NCI-H2171 (cell line): ENCODE data around the gene TMEM235.

ENCODE experiments used
- DNase-seq: peaks from one replicate; lab custom pipeline; 2025; lab: John Stamatoyannopoulos, UW

Gene TMEM235

DNA sequence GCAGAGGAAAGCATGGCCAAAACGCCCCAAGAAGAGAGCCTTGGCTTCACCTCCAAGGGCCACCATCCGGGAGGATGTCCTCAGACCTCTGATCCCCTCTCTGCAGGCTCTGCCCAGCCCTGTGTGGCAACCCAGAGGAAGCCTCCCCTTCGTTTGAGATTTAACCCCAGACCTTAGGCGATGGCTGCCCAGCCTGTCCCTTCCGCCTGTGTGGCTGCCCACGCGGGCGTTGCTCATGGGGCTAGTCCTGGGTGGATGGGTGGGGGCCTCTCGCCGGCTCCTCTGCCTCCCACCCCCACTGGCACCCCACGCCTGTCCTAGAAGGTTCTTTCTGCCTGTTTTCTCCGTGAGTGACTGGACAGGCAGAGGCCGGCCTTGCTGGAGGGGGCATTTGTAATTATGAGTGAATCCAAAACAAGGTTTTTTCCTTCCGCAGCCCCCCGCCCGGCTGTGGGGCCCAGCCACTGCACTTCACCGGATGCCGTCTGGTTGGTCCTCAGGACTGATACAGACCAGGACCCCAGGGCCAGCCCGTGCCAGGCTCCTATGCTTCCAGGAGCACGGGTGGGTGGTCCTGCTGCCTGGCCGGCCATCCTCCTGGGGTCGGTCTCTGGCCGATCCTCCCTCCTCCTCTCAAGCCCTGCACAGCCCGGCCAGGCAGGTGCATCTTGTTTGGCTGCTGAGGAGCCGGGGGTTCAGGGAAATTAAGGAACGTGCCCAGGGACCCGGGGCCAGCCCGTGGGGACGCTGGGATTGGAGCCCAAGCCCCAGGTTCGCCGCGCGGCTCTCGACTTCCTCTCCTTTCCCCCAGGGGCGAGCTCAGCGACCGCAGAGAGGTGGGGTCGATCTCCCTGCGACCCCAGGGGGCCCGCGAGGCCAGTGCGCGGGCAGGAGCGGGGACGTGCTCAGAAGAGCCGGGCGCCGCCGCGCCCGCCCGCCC lies at the start of gene TMEM235:
Gene TMEM235, plus strand, starts transcription at position 636 of the 940 bp plus-strand sequence. CDS start 393 bp downstream, outside the sequence.
- DNase-seq: no peak

DNA sequence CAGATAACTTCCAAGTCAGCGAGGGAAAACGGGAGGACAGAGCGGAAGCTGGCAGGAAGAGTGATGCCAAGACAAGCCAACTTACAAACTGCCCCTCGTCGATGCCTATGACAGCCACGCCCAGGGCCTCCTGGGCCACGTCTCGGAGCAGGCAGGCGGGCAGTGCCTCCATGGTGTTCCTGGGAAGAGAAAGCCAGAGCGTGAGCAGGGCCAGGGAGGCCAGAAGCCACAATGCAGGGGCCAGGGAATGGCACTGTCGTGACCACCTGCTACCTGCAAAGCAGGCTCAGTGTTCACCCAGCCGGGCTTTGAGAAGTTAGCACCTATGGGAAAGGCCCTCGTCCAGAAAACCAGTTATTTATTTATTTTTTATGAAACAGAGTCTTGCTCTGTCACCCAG lies 48.9 kb upstream of the TMEM235 start:
- DNase-seq: no peak

DNA sequence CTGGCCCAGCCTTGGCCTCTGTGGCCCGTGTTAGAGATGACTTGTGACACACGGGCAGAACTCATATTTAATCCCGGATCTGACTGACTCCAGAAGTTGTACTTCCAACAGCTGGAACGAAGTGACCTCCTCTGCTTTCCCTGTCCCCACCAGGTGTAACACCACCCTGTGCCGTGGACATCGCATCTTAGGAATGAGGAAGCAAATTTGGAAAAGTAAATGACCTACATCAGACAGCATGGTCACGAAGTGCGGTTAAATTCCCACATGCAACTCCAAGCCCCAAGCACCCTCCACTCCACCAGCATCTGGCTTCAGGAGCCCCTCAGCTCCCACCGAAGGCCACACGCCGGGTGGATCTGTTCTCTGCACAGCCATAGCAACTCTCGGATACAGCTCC lies 47.5 kb upstream of the TMEM235 start:
- no peak for DNase-seq

DNA sequence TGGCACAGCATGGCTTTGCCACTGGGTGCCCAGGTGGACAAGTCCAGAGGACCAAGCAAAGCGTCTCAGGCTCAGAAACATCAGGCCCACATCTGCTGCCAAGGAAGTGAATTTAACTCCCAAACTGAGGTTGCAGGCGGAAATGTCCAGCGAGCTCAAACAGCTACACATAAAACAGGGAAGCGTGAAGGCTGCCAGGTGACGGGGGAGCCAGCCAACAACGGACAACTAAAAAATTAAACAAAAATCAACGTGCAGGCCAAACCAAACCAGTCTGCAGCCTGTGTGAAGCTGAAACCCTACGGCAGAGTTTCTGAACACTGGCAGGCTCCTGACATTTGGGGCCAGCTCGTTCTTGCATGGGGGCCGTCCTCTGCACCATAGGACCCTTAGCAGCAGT lies 47.1 kb upstream of the TMEM235 start:
- DNase-seq: no peak

DNA sequence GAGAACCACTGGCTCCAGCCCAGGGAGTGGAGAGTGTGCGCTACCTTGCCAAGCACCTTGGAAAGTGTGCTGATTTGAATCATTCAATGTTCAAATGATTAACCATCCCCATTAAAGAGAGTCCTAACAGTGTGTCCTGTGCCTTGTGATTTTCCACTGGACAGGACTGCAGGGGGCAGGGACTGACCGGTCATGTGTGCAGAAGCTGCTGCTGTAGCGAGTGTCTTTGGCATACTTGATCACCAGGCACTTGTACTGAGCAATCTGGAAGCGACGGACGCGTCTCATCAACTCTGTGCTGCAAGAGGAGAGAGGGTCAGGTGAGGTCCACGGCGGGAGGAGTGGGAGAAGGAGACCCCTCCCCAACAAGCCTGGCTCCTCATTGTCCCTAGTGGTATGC lies 46.6 kb upstream of the TMEM235 start:
- no peak for DNase-seq

DNA sequence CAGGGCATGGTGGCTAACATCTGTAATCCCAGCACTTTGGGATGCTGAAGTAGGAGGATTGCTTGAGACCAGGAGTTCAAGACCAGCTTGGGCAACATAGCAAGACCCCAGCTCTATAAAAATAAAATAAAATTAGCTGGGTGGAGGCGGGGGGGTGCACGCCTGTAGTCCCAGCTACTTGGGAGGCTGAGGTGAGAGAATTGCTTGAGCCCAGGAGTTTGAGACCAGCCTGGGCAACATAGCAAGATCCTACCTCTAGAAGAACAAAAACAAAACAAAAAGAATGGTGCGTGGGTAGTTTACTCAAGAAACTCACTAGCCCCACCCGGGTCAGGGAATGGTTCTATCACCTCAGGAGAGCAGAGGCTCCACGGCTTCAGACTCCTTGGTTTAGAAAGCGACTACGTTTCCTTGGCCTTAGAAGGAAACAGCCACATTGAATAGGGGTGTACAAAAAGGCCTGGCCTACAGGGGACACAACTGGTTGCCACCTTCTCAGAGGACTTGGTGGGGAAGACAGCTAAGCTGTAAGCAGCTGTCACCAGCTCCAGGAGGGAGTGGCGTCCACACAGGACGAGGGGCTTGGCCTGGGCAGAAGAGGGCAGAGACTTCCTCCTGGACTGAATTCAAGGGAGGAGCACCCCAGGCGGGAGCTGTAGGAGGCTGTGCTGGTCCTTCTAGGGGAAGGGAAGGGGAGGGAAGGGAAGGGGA lies 45.3 kb upstream of the TMEM235 start:
- no peak for DNase-seq

DNA sequence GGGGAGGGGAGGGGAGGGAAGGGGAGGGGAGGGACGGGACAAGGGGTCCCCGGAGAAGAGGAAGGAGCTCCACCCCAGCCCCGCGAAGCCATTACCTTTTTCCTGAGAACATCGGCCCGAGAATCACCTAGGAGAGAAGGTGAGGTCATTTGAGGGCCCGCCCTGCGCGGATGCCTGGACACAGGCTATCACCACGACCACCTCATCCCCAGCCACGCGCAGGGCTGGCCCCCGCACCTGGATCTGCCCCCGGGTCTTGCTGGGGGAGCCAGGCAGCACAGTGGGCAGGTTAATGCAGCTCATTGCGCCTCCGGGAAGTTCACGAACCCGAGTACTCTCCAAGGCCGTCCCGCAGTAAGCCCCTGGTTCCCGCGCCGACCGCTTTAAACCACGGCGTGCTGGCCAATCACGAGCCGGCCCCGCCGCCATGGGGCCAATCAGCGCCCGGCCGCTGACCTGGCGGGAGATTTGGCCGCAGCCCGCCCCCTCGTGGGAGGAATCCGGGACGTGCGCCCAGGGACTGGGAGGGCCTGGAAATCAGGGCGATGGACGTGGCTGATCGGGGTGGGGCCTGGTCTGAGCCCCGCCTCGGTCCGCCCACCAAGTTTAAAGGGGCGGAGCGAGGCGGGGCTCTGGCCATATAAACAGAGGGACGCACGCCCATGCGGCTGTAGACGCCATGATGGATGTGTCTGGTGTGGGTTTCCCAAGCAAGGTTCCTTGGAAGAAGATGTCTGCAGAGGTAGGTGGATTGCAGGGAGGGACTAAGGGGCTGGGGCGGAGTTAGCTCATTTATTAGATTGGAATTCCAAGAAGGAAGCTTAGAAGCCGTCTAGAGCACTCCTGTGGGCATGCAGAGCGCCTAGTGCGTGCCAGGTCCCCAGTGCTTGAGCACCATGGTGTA lies 44.5 kb upstream of the TMEM235 start, which contains the start of the genes AFMID and TK1:
Gene AFMID, plus strand, starts transcription at position 671 of the 904 bp plus-strand sequence. Its CDS starts 9 bp downstream, at position 680.
Gene TK1, minus strand, starts transcription at position 361 of the 904 bp plus-strand sequence. Its CDS starts 58 bp downstream, at position 303.
- peak; percentile 96 for DNase-seq

DNA sequence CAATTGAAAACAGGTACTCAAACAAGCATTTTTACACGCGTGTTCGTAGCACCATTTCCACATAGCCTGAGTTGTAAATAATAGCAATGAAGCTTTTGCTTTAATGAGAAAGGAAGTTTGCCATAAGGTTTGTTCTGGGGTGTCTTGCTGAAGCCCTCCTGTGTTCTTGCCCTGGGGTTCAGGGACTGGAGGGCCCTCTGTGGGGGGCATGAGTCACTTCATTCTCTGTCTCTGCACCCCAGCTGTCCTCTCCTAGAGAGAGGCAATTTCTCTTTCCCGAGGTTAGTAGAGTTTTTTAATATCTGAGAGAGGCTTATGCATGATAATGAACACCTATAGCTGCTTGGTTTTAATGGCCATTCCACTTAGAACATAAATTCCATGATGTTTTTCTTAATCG lies 34.7 kb upstream of the TMEM235 start:
- DNase-seq: no peak

DNA sequence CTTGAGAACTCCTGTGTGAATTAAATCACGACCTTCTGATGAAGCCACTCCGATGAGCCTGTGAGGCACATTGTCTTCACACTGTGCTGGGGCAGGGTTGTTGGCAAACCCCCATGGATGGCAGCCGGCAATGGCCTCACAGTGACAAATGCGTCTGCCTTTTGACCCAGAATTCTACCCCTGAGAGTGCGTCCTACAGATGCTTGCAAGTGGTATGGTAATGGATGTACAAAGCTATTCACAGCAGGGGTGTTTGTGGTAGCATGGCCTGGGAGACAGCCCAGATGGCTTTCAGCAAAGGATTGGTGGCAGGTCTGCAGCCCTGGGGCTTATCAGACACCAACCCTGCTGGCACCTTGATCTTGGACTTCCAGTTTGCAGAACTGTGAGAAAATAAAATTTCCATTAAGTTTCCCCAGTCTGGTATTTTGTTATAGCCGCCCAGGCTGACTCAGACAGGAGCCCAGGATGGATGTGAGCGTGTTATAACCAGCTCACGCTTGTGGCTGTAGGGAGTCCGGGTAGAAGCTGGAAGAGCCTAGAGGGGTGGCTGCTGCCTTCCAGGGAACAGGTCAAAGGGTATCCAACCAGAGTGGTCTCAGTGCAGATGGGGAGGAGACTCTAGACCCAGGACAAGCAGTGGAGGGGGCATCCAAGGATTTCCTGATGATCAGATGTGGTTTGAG lies 34.1 kb upstream of the TMEM235 start:
- no peak for DNase-seq

DNA sequence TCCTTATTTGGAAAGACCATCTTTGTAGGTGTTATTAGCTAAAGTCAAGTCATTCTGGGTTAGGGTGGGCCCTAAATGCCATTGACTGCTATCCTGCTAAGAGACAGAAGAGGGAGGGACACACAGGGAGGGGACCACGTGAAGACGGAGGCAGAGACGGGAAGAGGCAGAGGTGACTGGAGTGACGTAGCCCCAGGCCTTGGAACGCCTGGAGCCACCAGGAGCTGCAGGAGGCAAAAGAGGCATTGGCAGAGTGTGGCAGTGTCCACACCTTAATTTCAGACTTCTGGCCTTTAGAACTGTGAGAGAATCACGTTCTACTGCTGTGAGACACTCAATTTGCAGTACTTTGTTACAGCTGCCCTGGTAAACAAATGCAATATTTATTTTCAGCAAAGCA lies 31.0 kb upstream of the TMEM235 start:
- no peak for DNase-seq

DNA sequence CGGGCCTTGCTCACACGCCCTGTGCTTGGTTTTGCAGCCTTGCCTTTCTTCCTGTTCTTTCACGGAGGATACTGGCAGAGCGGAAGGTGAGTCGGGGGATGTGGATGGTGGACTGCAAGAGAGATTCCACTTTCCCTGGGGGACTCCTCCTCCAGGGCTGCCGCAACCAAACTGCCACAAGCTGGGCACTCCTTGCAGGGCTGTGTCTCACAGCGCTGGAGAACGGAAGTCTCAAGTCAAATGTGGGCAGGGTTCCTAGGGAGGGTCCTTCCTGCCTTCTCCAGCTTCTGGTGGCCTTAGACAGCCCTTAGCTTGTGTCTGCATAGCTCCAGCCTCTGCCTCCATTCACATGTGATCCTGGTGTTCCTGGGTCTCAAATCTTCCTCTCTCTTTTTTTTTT lies 28.8 kb upstream of the TMEM235 start:
- DNase-seq: no peak

DNA sequence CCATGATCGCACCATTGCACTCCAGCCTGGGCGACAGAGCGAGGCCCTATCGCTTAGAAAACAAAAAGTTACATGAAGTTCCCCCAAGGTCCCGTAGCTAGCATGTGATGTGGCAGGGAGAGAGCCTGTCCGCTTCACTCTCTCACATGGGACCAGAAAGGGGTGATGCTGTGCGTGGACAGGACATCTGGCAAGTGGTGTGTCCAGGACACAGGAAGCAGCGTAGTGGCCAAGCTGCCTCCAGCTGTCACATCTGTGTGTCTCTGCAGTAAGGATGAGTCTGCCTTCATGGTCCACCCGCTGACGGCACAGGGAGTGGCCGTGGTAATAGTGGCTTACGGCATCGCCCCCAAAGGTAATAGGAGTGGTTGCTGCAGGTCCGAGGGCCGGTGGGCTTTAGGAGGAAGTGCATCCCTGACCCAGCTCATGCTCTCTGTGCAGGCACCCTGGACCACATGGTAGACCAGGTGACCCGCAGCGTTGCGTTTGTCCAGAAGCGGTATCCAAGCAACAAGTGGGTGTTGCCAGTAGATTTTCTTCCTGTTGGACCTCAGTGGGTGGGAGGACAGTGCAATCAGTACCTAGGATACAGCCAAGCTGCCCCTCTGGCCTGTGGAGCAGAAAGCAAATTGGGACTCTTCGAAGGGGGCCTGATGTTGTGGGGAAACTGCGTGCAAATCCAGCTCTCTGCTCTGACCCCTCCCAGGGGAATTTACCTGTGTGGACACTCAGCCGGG lies 26.9 kb upstream of the TMEM235 start:
- no peak for DNase-seq

DNA sequence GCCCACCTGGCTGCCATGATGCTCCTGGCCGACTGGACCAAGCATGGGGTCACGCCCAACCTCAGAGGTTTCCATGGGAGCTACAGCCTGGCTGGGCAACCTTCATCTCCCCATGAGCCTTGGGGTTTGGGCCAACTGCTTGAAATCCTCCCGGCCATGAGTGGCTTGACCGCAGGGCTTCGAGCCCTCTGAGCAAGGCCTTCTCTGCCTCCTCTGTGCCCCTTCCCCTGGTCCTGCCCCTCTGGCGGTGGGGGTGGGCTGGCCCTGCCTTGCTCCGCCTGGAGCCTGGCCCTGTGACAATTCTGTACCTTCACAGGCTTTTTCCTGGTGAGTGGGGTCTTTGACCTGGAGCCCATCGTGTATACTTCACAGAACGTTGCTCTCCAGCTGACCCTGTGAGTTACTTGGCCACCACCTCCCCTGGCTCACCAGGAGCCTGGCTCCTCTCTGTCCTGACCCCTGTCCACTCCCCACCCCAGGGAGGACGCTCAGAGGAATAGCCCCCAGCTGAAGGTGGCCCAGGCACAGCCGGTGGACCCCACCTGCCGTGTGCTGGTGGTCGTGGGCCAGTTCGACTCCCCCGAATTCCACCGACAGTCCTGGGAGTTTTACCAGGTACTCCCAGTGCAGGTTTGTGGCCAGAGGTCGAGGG lies 26.2 kb upstream of the TMEM235 start:
- DNase-seq: no peak

DNA sequence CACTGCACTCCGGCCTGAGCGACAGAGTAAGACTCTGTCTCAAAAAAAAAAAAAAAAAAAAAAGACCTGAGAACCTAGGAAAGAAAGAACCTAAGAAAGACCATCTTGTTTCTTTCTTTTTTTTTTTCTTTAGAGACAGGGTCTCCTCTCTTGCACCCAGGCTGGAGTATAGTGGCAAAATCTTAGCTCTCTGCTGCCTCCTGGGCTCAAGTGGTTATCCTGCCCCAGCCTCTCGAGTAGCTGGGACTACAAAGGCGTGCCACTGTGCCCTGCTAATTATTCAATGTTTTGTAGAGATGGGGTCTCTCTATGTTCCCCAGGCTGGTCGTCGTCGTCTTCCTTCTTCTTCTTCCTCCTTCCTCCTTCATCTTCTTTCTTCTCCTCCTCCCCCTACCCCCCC lies 25.1 kb upstream of the TMEM235 start:
- no peak for DNase-seq

DNA sequence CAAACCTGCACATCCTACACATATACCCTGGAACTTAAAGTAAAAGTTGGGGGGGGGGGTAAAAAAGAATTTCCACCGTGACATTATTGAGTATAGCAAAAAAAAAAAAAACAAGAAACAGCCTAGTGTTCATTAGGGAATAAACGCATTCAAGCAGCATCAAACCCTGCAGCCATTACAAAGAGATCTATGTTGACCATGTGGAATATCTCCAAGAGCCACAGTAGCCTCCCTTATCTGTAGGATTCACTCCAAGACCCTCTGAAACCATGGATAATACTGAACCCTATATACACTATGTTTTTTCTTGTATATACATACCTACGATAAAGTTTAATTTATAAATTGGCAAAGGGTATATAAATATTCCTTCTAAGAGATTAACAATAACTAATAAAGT lies 22.9 kb upstream of the TMEM235 start:
- no peak for DNase-seq

DNA sequence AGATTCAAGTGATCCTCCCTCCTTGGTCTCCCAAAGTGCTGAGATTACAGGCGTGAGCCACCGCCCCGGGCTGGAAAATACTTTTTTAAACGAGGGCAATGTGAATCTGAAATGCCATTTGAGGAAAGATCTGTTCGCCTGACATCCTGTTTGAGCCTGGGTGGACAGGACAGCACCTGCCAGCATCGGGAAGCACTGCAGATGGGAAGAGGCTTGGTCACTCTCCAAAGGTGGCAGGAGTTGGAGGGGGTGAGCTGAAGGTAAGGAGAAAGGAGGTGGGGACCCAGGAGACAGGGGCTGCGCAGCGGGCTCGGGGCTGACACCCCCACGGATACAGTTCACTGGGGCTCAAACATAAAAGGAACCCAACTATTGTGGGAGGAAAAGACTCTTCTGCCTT lies 21.3 kb upstream of the TMEM235 start:
- DNase-seq: no peak

DNA sequence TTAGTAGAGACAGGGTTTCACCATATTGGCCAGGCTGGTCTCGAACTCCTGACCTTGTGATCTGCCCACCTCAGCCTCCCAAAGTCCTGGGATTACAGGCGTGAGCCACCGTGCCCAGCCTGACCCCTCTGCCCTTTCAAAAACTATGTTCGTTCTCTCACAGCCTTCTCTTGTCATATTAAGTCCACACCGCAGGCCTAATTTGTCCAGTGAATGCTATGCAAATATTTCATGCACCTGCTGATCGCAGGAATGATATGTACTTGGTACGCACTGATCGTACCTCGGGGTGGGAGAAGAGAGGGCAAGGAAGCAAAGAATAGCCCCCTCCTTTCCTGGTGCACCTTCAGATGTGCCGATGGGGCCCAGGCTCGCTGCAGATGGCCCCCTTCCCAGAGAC lies 20.4 kb upstream of the TMEM235 start:
- no peak for DNase-seq

DNA sequence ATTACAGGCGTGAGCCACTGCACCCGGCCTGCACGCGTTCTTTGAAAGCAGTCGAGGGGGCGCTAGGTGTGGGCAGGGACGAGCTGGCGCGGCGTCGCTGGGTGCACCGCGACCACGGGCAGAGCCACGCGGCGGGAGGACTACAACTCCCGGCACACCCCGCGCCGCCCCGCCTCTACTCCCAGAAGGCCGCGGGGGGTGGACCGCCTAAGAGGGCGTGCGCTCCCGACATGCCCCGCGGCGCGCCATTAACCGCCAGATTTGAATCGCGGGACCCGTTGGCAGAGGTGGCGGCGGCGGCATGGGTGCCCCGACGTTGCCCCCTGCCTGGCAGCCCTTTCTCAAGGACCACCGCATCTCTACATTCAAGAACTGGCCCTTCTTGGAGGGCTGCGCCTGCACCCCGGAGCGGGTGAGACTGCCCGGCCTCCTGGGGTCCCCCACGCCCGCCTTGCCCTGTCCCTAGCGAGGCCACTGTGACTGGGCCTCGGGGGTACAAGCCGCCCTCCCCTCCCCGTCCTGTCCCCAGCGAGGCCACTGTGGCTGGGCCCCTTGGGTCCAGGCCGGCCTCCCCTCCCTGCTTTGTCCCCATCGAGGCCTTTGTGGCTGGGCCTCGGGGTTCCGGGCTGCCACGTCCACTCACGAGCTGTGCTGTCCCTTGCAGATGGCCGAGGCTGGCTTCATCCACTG lies 17.3 kb upstream of the TMEM235 start, which contains the start of gene BIRC5:
Gene BIRC5, plus strand, starts transcription at position 238 of the 690 bp plus-strand sequence. Its CDS starts 64 bp downstream, at position 302.
- DNase-seq: peak; percentile 95

DNA sequence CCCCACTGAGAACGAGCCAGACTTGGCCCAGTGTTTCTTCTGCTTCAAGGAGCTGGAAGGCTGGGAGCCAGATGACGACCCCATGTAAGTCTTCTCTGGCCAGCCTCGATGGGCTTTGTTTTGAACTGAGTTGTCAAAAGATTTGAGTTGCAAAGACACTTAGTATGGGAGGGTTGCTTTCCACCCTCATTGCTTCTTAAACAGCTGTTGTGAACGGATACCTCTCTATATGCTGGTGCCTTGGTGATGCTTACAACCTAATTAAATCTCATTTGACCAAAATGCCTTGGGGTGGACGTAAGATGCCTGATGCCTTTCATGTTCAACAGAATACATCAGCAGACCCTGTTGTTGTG lies 16.7 kb upstream of the TMEM235 start:
- DNase-seq: no peak
